Measurements from ENCODE around the gene RAD51D. TPM values are rescaled to one million over a fixed set of nuclear protein-coding genes. Genes with fewer than 3 reads are reported as not detected.

Gene RAD51D
- polyA plus RNA-seq, 1 experiment: 14.3 TPM

GRCh38 chr17:35141681-35142466, 22.2 kb upstream of the RAD51D start, which contains the start of gene NLE1:
Gene NLE1, minus strand, starts transcription at chr17:35142303. Its CDS starts 28 bp downstream, at chr17:35142275.
- peak within 1 kb of the TSS; percentile 97 for H3K4me3 ChIP-seq (ENCODE audit: low read depth, low read length)
- TF ChIP-seq CTCF (IDR thresholded peaks at IDR 0.05; ENCODE audit: low read depth, low read length): peak; percentile 90
- CTCF ChIA-PET: interaction anchor here (0.5 to 1.9 kb wide), 15 partner anchors 10 to 720 kb away, joined by 3 to 10 read pairs (median 4); no protein-coding TSS in a partner anchor
- H3K9me3 ChIP-seq (ENCODE audit: control insufficient read depth, insufficient read depth, low read length): peaks cover 3% of the 10 kb centered on the region; the same call in 1 of the 2 replicates
- peaks cover under 1% of the 10 kb centered on the region for H3K27me3 ChIP-seq (ENCODE audit: control insufficient read depth, insufficient read depth, low read length)
- POLR2A ChIA-PET: interaction anchor here (0.8 to 1.1 kb wide), 3 partner anchors 11 to 14 kb away, joined by 4 to 13 read pairs (median 5); no protein-coding TSS in a partner anchor
- peak; percentile 44 for DNase-seq (ENCODE audit: low read depth, low spot score)
- H3K27ac ChIP-seq (ENCODE audit: low read depth, low read length): no peak within 1 kb of the TSS

- Histone ChIP-seq H3K4me3 (ENCODE audit: low read depth, low read length) (no peak overlapping the region), H3K27ac (ENCODE audit: low read depth, low read length) (no peak overlapping the region), H3K27me3 (ENCODE audit: control insufficient read depth, insufficient read depth, low read length) (no peaks in the 10 kb centered on the region), H3K9me3 (ENCODE audit: control insufficient read depth, insufficient read depth, low read length) (peaks cover 3% of the 10 kb centered on the region; the same call in 1 of the 2 replicates)
- no peak for TF ChIP-seq CTCF (IDR thresholded peaks at IDR 0.05; ENCODE audit: low read depth, low read length)
- CTCF ChIA-PET: interaction anchor here (1.0 kb wide), 1 partner anchor 10 kb away, joined by 3 read pairs; no protein-coding TSS in a partner anchor
- POLR2A ChIA-PET: no interaction called here
- DNase-seq (ENCODE audit: low read depth, low spot score): no peak
Measured at GRCh38 chr17:35138218-35138617, 18.6 kb upstream of the RAD51D start.

GRCh38 chr17:35135322-35135721, 15.7 kb upstream of the RAD51D start:
- no peak for DNase-seq (ENCODE audit: low read depth, low spot score)
- H3K27ac ChIP-seq (ENCODE audit: low read depth, low read length): no peak overlapping the region

GRCh38 chr17:35132816-35133550, 13.3 kb upstream of the RAD51D start:
- TF ChIP-seq CTCF (IDR thresholded peaks at IDR 0.05; ENCODE audit: low read depth, low read length): no peak
- H3K9me3 ChIP-seq (ENCODE audit: control insufficient read depth, insufficient read depth, low read length): no peaks in the 10 kb centered on the region; the same call in 1 of the 2 replicates
- H3K27me3 ChIP-seq (ENCODE audit: control insufficient read depth, insufficient read depth, low read length): no peaks in the 10 kb centered on the region
- no peak overlapping the region for H3K4me3 ChIP-seq (ENCODE audit: low read depth, low read length)
- CTCF ChIA-PET: no interaction called here
- DNase-seq (ENCODE audit: low read depth, low spot score): no peak
- no peak overlapping the region for H3K27ac ChIP-seq (ENCODE audit: low read depth, low read length)
- POLR2A ChIA-PET: no interaction called here

More at GRCh38 chr17:35135322-35135721, 15.7 kb upstream of the RAD51D start:
- ChIA-PET CTCF (no interaction called here), POLR2A (no interaction called here)
- H3K9me3 ChIP-seq (ENCODE audit: control insufficient read depth, insufficient read depth, low read length): no peaks in the 10 kb centered on the region
- H3K27me3 ChIP-seq (ENCODE audit: control insufficient read depth, insufficient read depth, low read length): no peaks in the 10 kb centered on the region
- H3K4me3 ChIP-seq (ENCODE audit: low read depth, low read length): no peak overlapping the region
- TF ChIP-seq CTCF (IDR thresholded peaks at IDR 0.05; ENCODE audit: low read depth, low read length): no peak
